GM19099 (cell line): ENCODE data around the gene NLN.

Source experiments
- POLR2A ChIP-seq: IDR thresholded peaks from 3 replicates; pipeline ENCODE4 v1.6.1; 2011; ENCODE audit warnings: low read depth; ENCODE audit not compliant: insufficient read length; ENCODE audit errors: extremely low read depth

Gene NLN

DNA sequence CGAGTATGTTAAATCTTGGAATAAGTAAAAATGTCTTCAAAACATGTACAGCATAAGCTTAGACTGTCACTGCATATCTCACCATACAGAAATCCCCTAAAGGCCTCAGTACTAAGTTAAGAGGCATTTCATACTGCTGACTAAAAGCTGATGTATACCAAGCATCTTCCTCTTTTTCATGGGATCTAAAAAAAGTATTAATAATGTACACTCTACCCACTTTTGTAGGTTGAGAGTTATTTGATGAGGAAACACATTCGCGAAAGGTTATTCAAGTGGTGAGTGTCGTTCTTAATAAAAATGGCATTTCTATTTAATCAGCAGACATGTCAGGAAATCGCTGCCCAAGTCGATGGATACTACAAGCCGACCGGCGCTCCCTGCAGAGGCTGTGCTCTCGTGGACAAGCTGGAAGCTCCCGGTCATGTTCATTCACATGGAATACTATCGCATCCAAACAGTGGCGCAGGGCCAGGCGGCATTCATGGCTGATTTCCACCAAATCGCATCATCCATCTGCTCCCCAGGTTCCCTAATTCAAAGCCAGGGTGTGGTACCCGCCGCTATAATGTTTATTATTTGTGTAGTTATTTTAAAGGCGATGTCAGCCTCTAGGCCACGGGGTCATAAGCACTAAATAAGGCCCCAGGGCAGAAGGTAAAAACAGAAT lies 820 bp upstream of the NLN start:
- TF ChIP-seq POLR2A = no peak

- TF ChIP-seq POLR2A = no peak
These were observed 784 bp downstream of the NLN start for GRCh38 chr5:65722575-65723403.

DNA sequence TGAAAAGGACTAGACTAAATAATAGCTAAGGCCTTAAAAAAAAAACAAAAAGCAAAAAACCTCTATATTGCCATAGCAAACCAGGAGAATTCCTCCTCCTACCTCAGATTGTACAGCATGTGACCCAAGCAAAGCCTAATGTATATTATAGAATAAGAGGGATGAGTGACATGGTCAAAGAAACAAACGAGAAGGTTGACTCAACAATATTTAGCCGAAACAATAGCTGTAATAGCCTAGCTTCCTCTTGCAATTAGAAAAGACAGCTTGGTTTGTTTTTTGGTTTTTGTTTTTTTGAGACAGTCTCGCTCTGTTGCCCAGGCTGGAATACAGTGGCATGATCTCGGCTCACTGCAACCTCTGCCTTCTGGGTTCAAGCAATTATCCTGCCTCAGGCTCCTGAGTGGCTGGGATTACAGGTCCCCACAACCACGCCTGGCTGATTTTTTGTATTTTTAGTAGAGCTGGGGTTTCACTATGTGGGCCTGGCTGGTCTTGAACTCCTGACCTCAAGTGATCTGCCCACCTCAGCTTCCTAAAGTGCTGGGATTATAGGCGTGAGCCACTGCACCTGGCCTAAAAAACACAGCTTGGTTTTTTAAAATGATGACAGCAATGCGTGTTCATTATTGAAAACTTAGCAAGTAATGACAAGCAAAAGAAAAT lies 5.6 kb downstream of the NLN start:
- TF ChIP-seq POLR2A = no peak

GRCh38 chr5:65728218-65728617 lies 6.2 kb downstream of the NLN start:
- TF ChIP-seq POLR2A = no peak

GRCh38 chr5:65730910-65731309 lies 8.9 kb downstream of the NLN start:
- no peak for TF ChIP-seq POLR2A

DNA sequence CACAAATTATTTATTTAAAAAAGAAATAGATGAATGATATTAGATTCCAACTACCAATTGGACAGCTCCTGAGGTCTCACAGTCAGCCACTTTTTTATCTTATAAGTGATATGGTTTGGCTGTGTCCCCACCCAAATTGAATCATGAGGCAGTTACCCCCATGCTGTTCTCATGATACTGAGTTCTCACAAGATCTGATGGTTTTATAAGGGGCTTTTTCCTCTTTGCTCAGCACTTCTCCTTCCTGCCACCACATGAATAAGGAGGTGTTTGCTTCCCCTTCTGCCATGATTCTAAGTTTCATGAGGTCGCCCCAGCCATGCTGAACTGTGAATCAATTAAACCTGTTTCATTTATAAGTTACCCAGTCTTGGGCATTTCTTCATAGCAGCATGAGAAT lies 12.9 kb downstream of the NLN start:
- no peak for TF ChIP-seq POLR2A

DNA sequence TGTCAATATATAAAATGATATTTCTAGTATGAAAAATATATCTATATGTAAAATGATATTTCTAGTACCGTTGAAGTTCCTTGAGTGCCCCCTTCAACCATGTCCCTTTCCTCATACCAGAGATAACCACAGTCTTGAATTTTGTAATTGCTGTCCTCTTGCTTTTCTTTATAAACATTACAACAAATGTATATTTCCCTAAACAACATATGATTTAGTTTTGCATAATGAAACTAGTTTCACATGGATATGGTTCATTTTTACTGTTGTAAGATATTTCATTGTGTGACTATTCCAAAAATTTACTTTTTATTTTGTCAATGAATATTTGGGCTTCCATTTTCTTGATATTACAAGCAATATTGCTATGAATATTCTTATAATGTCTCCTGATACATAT lies 14.0 kb downstream of the NLN start:
- no peak for TF ChIP-seq POLR2A

DNA sequence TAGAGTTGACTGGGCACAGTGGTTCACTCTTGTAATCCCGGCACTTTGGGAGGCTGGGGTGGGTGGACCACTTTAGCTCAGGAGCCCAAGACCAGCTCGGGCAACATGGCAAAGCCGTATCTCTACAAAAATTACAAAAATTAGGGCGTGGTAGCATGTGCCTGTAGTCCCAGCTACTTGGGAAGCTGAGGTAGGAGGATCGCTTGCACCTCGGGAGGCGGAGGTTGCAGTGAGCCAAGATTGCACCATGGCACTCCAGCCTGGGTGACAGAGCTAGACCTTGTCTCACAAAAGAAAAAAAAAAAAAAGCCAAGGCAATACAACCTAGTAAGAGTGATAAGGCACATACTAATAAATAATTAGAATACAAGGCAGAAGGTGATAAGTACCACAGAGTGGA lies 15.8 kb downstream of the NLN start:
- no peak for TF ChIP-seq POLR2A

GRCh38 chr5:65738305-65738704 lies 16.3 kb downstream of the NLN start:
- no peak for TF ChIP-seq POLR2A

- TF ChIP-seq POLR2A = no peak
These were observed 17.2 kb downstream of the NLN start for GRCh38 chr5:65739162-65739561.

- no peak for TF ChIP-seq POLR2A
These were observed 20.7 kb downstream of the NLN start for GRCh38 chr5:65742565-65743231.

- no peak for TF ChIP-seq POLR2A
These were observed 27.3 kb downstream of the NLN start for GRCh38 chr5:65749221-65749844.

GRCh38 chr5:65749956-65750355 lies 28.0 kb downstream of the NLN start:
- TF ChIP-seq POLR2A = no peak

- no peak for TF ChIP-seq POLR2A
These were observed 28.9 kb downstream of the NLN start for GRCh38 chr5:65750938-65751337.

- no peak for TF ChIP-seq POLR2A
These were observed 31.2 kb downstream of the NLN start for GRCh38 chr5:65753189-65753588.

- no peak for TF ChIP-seq POLR2A
These were observed 36.6 kb downstream of the NLN start for GRCh38 chr5:65758546-65759144.
